C4-2B (cell line): Measurements from ENCODE around the gene NCBP3.

Experiments used
- ZFX ChIP-seq: fragments of 450-650 bp; IDR thresholded peaks from 2 replicates; pipeline ENCODE4 v1.6.1; 2017
- TF ChIP-seq, protein P1 (sequence below): fragments of 450-650 bp; conservative IDR thresholded peaks from 2 replicates; pipeline ENCODE4 v1.5.1; 2017; ENCODE audit warnings: mild to moderate bottlenecking

DNA sequence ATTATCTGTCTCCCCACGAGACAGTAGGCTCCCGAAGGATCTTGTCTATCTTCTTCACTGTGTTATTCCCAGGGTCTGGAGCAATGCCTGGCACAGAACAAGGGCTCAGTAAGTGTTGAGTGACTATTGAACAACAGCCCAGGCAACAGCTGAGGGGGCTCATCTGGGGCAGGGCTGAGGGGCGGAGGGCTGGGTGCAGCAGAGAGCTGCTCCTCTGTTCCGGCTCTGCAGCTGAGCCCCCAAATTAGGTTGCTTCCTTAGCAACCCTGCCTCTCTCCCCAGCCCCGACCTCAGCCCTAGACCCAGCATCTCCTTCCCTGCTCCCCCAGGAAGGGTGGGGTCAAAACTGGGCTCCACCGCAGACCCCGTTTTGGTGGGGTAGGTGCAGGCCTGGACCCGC is 77.3 kb downstream of the NCBP3 start:
- TF ChIP-seq, protein P1, sequence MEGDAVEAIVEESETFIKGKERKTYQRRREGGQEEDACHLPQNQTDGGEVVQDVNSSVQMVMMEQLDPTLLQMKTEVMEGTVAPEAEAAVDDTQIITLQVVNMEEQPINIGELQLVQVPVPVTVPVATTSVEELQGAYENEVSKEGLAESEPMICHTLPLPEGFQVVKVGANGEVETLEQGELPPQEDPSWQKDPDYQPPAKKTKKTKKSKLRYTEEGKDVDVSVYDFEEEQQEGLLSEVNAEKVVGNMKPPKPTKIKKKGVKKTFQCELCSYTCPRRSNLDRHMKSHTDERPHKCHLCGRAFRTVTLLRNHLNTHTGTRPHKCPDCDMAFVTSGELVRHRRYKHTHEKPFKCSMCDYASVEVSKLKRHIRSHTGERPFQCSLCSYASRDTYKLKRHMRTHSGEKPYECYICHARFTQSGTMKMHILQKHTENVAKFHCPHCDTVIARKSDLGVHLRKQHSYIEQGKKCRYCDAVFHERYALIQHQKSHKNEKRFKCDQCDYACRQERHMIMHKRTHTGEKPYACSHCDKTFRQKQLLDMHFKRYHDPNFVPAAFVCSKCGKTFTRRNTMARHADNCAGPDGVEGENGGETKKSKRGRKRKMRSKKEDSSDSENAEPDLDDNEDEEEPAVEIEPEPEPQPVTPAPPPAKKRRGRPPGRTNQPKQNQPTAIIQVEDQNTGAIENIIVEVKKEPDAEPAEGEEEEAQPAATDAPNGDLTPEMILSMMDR, result no peak
- TF ChIP-seq ZFX, result no peak
